GM08714 (cell line): ENCODE measurements around the gene ARX.

Source experiments
- H3K4me3 ChIP-seq: fragments of 200-500 bp; sonication (Bioruptor generic); 2 replicates; pipeline ENCODE4 v1.5.1; 2014; ENCODE audit warnings: mild to moderate bottlenecking, low read length, inconsistent platforms
- ZNF274 ChIP-seq: IDR thresholded peaks from 2 replicates; pipeline ENCODE4 v1.6.1; 2012; ENCODE audit warnings: mild to moderate bottlenecking, low read depth, low read length

The ARX gene

DNA sequence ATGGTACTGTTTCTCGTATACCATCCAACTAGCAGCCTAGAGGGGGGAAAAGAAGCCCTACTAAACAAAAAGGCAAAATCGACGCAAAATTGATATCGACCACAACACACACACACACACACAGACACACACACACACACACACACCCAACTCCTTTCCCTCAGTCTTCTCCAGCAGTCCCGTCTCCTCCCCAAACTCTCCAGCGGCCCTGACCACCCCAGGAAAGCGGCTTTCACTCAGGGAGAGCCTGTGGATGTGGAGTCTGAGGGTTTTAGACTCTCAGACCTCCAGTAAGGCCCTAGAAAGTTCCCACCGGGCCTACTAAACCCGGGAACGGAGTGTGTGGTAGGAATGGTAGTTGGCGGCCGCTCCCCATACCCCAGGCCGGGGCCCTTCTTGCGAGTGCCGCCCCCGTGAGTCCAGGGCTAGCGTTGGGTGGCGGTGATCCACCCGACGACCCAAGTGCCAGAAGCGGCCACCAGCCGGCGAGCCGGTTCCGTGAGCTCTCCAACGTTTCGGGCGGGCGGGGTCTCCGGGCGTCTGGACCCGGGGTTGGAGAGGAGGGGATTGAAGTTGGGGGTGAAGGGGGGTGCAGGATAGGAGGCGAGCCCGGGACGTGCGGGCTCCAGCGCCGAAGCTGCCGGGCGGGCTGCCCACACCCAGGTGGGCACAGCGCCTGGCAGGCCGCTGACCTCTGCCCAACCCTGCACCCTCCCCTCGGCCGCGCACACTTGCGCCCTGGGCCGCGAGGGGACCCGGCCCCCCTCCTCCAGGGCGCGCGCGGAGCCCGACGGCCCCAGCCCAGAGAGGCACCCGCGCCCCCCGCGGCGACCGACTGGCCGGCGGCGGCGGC, 13.7 kb downstream of the ARX start:
- H3K4me3 ChIP-seq, result no peak overlapping the region
- no peak for TF ChIP-seq ZNF274

DNA sequence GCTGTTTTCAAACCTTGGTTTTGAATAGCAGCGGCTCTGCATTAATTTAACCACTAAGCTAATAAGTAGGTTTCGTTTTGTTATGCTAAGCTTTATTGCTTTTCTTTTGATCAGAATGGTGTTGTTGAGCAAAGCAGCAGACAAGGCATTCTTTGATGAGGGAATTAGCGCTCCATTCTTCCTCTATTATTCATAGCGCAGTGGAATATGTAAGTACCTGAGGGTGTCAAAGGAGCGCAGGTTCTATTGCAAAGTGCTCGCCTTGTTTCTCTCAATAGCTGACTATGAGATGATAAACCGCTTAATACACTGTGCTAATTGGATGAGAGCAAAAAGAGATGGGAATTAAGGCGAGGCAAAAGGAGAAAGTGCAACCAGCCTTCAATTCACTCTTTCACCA, 16.3 kb downstream of the ARX start:
- no peak overlapping the region for H3K4me3 ChIP-seq
- no peak for TF ChIP-seq ZNF274

DNA sequence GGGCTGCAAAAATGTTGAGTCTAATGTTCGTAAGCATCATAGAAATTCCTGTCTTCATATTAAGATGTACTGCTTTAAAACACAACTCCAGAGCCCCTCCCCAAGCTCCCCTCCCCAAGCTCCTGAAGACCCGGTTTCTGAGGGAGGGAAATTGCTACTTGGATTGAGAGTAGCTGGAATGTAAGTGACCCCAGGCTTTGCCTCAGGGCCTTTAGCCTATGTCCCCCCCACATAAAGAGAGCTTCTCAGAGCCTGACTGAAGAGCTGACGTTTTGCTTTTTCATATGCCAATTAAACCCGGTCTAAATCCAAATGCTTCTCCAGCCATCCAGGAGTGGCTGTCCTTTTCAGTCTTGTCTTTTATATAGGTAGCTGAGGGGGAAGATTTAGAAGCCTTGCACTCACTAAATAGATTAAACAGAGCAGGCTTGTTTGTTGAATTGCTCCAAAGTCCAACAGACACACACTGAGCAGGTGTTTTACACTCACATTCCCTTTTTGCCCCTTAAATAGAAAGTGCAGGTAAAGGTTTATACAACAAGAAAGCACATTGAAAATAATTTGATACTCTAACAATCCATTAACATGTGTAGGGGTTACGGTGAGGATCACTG, 19.6 kb downstream of the ARX start:
- no peak overlapping the region for H3K4me3 ChIP-seq
- no peak for TF ChIP-seq ZNF274

DNA sequence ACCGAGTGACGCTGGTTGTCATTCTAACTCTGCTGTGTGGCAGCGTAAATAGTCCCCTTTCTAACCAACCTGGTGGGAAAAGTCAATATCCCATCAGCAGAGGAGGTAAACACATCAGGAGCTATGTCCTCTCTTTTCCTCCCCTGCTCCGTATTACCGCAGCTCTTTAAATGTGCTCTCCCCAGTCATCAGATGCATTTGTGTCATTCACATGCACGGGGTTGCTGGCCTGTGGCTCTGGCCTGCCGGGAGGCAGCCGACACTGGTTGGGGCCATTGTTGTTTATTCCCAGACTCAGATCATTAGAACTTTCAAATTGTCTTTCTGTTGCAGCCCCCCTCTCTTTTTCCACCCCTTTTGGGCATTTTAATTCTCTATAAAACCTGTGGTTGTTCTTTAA, 21.9 kb downstream of the ARX start:
- no peak overlapping the region for H3K4me3 ChIP-seq
- no peak for TF ChIP-seq ZNF274

DNA sequence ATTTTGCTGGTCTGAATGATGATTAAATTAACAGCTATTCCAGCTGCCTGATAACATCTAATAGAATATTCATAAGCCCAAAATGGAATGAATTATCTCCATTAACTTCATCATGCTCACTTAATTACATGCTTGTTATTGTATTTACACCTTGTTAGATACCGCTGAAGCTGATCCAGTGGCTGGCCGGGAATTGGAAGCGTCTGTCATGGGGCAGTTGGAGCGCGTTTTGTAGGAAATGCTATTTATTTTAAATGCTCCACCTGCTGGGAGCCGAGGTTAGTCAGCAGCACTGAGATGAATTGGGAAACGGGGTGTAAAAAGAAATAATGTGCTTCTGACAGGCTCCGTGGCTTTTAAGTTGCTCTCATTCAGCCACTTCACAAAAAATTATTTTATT, 25.2 kb downstream of the ARX start:
- no peak for TF ChIP-seq ZNF274

DNA sequence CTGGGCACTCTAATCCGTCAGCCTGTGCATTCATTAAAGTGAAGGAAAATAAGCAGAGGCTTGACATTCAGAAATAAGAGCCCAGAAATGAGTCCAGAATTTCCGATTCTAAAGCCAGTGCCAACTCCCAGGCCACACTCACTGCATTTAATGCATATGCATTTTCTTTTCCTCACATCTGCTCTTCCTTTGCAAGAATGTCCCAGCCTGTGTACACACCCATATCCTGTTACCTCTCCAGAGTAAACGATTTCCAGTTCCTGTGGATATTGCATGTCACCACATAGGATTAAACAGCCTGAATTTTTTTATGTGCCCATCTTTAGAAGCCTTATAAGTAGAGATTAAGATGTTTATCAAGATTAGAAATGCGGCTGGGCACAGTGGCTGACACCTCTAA, 27.5 kb downstream of the ARX start:
- TF ChIP-seq ZNF274, result no peak
- H3K4me3 ChIP-seq, result no peak overlapping the region

More for the DNA sequence above, 25.2 kb downstream of the ARX start:
- H3K4me3 ChIP-seq, result no peak overlapping the region

DNA sequence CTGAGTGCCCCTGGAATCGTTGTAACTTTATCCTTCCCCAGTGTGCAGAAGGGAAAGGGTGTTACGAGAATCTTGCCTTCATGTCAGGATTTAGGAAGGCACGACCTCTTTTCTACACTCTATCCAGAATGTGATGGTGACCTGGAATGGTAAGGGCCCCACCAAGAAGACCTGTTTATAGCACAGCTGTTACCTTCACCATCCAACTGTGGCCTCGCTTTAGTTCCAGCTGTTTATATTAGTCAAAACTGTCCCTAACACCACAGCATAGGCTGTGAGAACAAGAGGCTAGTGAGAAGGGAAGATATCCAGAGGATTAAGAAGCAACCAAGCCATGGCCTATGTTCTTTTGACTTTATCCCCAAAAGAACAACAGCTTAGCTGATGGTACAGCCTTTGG, 28.0 kb downstream of the ARX start:
- no peak for TF ChIP-seq ZNF274
- H3K4me3 ChIP-seq, result no peak overlapping the region

DNA sequence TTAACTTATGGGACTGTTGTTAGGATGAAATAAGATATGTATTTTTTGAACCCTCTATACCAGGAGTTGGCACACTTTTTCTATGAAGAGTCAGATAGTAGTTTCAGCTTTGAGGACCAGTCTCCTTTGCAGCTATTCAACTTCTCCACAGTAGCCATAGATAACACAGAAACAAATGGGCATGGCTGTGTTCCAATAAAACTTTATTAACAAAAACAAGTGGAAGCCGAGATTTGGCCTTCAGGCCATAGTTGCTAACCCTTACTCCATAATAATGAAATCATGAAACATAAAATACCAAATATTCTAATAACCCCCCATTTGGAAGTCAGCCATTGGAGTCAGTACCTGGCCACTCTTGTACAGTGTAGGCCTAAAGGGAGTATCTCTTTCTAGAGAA, 30.6 kb downstream of the ARX start:
- no peak overlapping the region for H3K4me3 ChIP-seq
- no peak for TF ChIP-seq ZNF274

DNA sequence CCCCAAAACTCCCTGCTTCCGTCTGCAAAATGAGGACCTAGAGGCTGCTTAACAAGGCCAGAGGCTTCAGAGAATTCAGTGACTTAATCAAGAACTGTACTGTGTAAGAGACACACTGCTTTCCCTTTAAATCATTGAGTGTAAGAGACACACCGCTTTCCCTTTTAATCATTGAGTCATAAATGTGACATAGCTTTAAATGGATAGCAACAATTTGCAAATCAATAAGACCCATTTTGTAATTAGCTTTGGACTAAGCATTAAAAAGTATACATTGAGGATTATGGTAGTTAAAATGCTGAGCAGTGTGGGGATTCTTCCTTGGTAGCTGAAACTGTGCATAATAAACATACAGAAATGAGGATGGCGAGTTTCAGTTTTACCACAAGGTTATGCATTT, 31.8 kb downstream of the ARX start:
- no peak overlapping the region for H3K4me3 ChIP-seq

DNA sequence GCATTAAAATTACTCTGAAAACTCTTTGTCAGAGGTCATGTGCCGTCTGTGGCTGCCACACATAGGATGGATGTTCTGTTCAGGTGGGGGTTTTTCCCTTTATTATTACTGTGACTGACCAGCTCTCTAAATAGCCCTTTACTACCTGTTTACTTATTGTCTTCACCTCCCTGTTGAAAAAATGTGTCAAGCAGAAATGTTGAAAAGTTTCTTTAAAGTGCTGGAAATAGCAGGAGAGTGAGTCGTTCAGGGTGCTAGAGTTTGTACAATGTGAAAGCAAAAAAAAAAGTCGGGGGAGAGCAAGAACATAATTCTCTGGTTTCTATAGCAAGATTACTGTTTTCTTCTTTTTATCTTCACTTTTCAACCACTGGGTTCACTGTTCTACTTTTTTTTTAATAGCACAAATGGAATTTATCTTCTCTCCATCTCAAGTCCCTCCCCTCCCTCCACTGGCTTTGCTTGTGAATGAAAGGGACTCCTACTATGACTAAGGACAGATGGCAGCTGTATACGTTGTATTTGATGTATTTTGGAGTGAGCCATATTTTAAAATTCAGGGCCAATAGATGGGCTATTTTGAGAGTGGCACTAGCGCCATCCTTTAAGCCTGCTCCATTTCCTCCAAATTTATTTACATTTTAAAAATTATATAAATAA, 33.3 kb downstream of the ARX start:
- TF ChIP-seq ZNF274, result no peak
- H3K4me3 ChIP-seq, result no peak overlapping the region

More for the DNA sequence above, 31.8 kb downstream of the ARX start:
- no peak for TF ChIP-seq ZNF274

DNA sequence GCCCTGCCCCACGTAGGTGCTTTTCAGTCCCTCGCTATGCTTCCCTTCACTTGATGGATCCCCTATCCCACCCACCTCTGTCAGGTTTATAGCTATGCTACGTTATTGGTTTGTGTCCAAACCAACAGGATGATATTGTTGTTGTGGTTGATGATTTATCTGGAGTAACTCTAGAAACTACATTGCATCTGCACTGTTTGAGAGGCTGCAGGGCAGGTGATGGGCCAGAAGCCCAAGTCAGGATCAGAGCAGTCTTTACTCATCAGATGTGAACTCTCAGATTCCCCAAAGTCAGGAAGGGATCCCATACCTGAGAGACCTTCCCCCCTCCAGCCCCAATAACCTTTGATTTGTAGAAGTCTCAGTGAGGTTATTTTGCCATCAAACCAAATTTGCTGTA, 34.7 kb downstream of the ARX start:
- no peak overlapping the region for H3K4me3 ChIP-seq
- no peak for TF ChIP-seq ZNF274

DNA sequence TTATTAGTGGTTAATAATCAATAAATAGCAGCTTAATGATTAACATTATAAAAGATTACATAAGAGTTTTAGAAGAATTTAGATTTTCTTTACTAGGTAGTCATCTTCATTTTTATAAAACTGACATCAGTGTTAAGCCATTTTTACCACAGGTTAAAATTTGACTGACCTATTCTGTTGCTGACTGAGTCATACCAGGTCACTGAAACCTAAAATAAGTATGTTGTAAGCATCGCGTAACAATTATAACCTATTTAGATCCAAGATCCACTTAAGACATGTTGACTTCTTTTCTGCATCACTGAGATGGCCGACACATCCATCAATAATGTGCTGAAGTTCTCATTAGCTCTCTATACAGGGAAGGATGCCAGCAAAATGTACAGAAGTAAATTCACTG, 36.7 kb downstream of the ARX start:
- no peak overlapping the region for H3K4me3 ChIP-seq
- no peak for TF ChIP-seq ZNF274

DNA sequence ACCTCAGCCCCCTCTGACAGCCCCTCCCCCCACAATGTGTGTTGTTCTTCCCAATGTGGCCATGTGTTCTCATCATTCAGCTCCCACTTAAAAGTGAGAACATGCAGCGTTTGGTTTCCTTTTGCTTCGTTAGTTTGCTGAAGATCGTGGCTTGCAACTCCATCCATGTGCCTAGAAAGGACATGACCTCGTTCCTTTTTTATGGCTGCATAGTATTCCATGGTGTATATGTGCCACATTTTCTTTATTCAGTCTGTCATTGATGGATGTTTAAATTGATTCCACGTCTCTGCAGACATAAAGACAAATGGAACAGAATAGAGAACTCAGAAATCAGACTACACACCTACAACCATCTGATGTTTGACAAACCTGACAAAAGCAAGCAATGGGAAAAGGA, 46.0 kb downstream of the ARX start:
- TF ChIP-seq ZNF274, result no peak
- H3K4me3 ChIP-seq, result no peak overlapping the region

DNA sequence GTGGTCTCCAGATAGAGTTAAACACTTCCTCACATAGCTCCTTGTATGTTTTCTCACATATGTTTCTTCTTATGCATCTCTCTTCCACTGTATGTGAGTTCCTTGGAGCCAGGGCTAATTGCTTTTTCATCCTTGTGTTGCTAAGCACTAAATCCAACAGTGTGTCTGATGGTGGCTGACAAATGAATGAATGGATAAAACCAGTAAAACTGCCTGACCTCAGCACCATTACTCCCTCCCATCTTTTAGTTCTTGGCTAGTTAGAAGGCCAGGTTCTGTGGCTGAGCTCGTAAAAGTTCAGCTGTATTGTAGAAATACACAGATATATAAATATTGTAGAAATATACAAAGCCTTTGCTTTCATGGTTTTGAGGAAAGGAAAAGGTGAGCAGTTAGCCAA, 50.4 kb downstream of the ARX start:
- no peak for TF ChIP-seq ZNF274
- no peak overlapping the region for H3K4me3 ChIP-seq

DNA sequence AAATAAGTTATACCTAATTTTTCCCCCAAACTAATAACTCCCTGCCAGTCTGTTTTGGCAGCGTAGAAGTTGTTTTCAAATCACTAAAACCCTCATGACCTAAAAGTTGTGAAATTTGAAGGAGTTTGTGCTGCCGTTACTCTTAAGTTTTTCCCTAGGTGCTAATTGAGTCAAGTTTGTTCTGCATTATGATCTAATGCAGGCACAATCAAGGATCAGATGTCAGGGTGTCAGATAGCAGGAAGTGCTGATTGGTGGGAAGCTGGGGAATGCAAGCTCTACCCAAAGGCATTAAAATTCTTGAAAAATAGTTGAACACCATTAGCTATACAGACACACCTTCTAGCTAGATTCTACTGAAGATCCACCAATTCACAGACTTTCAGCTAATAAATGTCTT, 51.9 kb downstream of the ARX start:
- no peak for TF ChIP-seq ZNF274

More for the DNA sequence above, 51.9 kb downstream of the ARX start:
- no peak overlapping the region for H3K4me3 ChIP-seq
